Keratinocyte (primary cell): ENCODE measurements around the gene PNMA8B. TPM values are rescaled to one million over a fixed set of nuclear protein-coding genes. Genes with fewer than 3 reads are reported as not detected.

Experiments used
- DNase-seq: peaks from one replicate; pipeline ENCODE4 v3.0.0-alpha.2; 2011; ENCODE audit warnings: low read depth, missing footprints, low spot score
- FAIRE-seq: peaks from 2 replicates; lab custom pipeline; 2011; peaks lifted over from hg19 to GRCh38; lab: Jason Lieb, UNC
- H2AFZ ChIP-seq: 2 replicates; pipeline ENCODE4 v1.6.0; 2012; ENCODE audit warnings: low read length, control low read depth, inconsistent platforms; ENCODE audit not compliant: control insufficient read depth
- H3K27ac ChIP-seq: 2 replicates; pipeline ENCODE4 v1.5.1; 2011; ENCODE audit warnings: low read length; ENCODE audit not compliant: control insufficient read depth, insufficient read depth
- H3K27me3 ChIP-seq: 3 replicates; pipeline ENCODE4 v1.6.0; 2011; ENCODE audit warnings: low read length; ENCODE audit not compliant: control insufficient read depth, insufficient read depth; ENCODE audit errors: extremely low read depth
- H3K36me3 ChIP-seq, 2 experiments: 2 replicates in 1 of 2; 3 replicates in 1 of 2; pipeline ENCODE4 v1.5.1; 2011; ENCODE audit warnings: low read length in 2 of 2, mild to moderate bottlenecking in 1 of 2; ENCODE audit not compliant: control insufficient read depth in 2 of 2, insufficient read depth in 2 of 2; ENCODE audit errors: extremely low read depth in 1 of 2
- H3K4me1 ChIP-seq: 3 replicates; pipeline ENCODE4 v1.5.1; 2011; ENCODE audit warnings: low read length; ENCODE audit not compliant: control insufficient read depth, insufficient read depth; ENCODE audit errors: extremely low read depth
- H3K4me2 ChIP-seq: 3 replicates; pipeline ENCODE4 v1.6.0; 2011; ENCODE audit warnings: low read depth, low read length; ENCODE audit not compliant: control insufficient read depth, insufficient read depth; ENCODE audit errors: extremely low read depth
- H3K4me3 ChIP-seq, 3 experiments: fragments of 200-600 bp in 1 of 3; sonication (generic) in 1 of 3; 2 replicates in 2 of 3; 3 replicates in 1 of 3; pipeline ENCODE4 v1.5.1; 2011 to 2016; ENCODE audit warnings: low read length in 3 of 3, mild to moderate bottlenecking in 3 of 3, control low read depth in 2 of 3, inconsistent platforms in 1 of 3, low read depth in 1 of 3, mixed read lengths in 1 of 3, mixed run types in 1 of 3, moderate library complexity in 1 of 3; ENCODE audit not compliant: control insufficient read depth in 2 of 3, insufficient read depth in 2 of 3; ENCODE audit errors: extremely low read depth in 1 of 3
- H3K79me2 ChIP-seq: 2 replicates; pipeline ENCODE4 v1.6.0; 2012; ENCODE audit warnings: low read length; ENCODE audit not compliant: control insufficient read depth, insufficient read depth
- H3K9ac ChIP-seq: 3 replicates; pipeline ENCODE4 v1.6.0; 2011; ENCODE audit warnings: low read length; ENCODE audit not compliant: control insufficient read depth, insufficient read depth; ENCODE audit errors: extremely low read depth
- H3K9me1 ChIP-seq: 3 replicates; pipeline ENCODE4 v1.6.0; 2011; ENCODE audit warnings: low read length; ENCODE audit not compliant: control insufficient read depth, insufficient read depth; ENCODE audit errors: extremely low read depth
- H3K9me3 ChIP-seq: 2 replicates; pipeline ENCODE4 v1.5.1; 2012; ENCODE audit warnings: low read depth, low read length; ENCODE audit not compliant: control insufficient read depth
- H4K20me1 ChIP-seq: 3 replicates; pipeline ENCODE4 v1.6.0; 2011; ENCODE audit warnings: low read length; ENCODE audit not compliant: control insufficient read depth, insufficient read depth; ENCODE audit errors: extremely low read depth
- CTCF ChIP-seq, 3 experiments: IDR thresholded peaks in 1 of 3; conservative IDR thresholded peaks in 1 of 3; optimal IDR thresholded peaks in 1 of 3; 2 replicates in 2 of 3; 3 replicates in 1 of 3; pipeline versions ENCODE3 to v1.5.1; 2011; ENCODE audit warnings: low read length in 3 of 3, mild to moderate bottlenecking in 3 of 3, moderate library complexity in 2 of 3, control low read depth in 1 of 3, inconsistent platforms in 1 of 3; ENCODE audit not compliant: insufficient read depth in 2 of 3; ENCODE audit errors: extremely low read depth in 1 of 3
- EZH2 ChIP-seq: IDR thresholded peaks from one replicate; pipeline ENCODE4 v1.6.1; 2012; ENCODE audit warnings: inconsistent platforms, mild to moderate bottlenecking, low read length, moderate library complexity
- dilution Hi-C: fragments of 300-500 bp; cut with MboI; formaldehyde crosslinking; loops from one replicate; pipeline ENCODE4 v1.7.0; 2020; ENCODE audit warnings: low sequenced_read_pairs; ENCODE audit not compliant: extremely low pct_ligation_motif_present
- polyA plus RNA-seq, 5 experiments: library from polyadenylated mRNA; depleted of rRNA in 3 of 5; stranded (reverse) in 3 of 5; stranded (forward) in 1 of 5; unstranded in 1 of 5; fragments of >200 nt; gene quantifications; 1 replicate in 1 of 5; 2 replicates in 3 of 5; 3 replicates in 1 of 5; pipeline versions ENCODE4 v1.2.1 to v1.2.3, GENCODE V29; 2011 to 2012; ENCODE audit warnings: missing spikeins in 2 of 5, low read depth in 1 of 5, low replicate concordance in 1 of 5

The PNMA8B gene
- polyA plus RNA-seq, 1 donor (not counting 4 experiments of a cell fraction or from before 2014, with no cell fraction given): not detected

- Histone ChIP-seq H4K20me1 (no peaks in the 10 kb centered on the region), H3K4me1 (peaks cover 20% of the 10 kb centered on the region), H3K9ac (no peak overlapping the region), H3K27me3 (no peaks in the 10 kb centered on the region), H3K36me3 (no peaks in the 10 kb centered on the region), H3K79me2 (no peaks in the 10 kb centered on the region), H3K4me3 (no peak overlapping the region), H3K4me2 (no peak overlapping the region), H3K27ac (no peak overlapping the region), H2AFZ (no peak overlapping the region), H3K9me1 (no peaks in the 10 kb centered on the region), H3K9me3 (no peaks in the 10 kb centered on the region)
- no peak for DNase-seq
- TF ChIP-seq CTCF (optimal IDR thresholded peaks at IDR 0.05 in 1 of 3, IDR thresholded peaks at IDR 0.05 in 1 of 3, conservative IDR thresholded peaks at IDR 0.05 in 1 of 3; ENCODE audit: extremely low read depth in 1 of 3, insufficient read depth in 2 of 3, low read length in 3 of 3) (no peak), EZH2 (no peak)
- no peak for FAIRE-seq
- dilution Hi-C loops: no loop called here
Observed at GRCh38 chr19:46448601-46449000, 47.1 kb downstream of the PNMA8B start.

GRCh38 chr19:46447824-46448223 lies 47.8 kb downstream of the PNMA8B start:
- Histone ChIP-seq H3K4me2 (no peak overlapping the region), H3K4me1 (peaks cover 23% of the 10 kb centered on the region), H3K4me3 (no peak overlapping the region), H4K20me1 (no peaks in the 10 kb centered on the region), H3K27me3 (no peaks in the 10 kb centered on the region), H3K36me3 (no peaks in the 10 kb centered on the region), H3K9me3 (no peaks in the 10 kb centered on the region), H3K79me2 (no peaks in the 10 kb centered on the region), H3K9ac (no peak overlapping the region), H3K9me1 (no peaks in the 10 kb centered on the region), H3K27ac (no peak overlapping the region), H2AFZ (no peak overlapping the region)
- no peak for TF ChIP-seq CTCF (optimal IDR thresholded peaks at IDR 0.05 in 1 of 3, IDR thresholded peaks at IDR 0.05 in 1 of 3, conservative IDR thresholded peaks at IDR 0.05 in 1 of 3; ENCODE audit: extremely low read depth in 1 of 3, insufficient read depth in 2 of 3, low read length in 3 of 3)
- TF ChIP-seq EZH2: no peak
- DNase-seq (no peak), FAIRE-seq (no peak)
- dilution Hi-C loops: no loop called here
